ENCODE measurements around the gene ATP5ME.

ATP5ME gene

GRCh38 chr4:632196-632790 is 41.8 kb downstream of the ATP5ME start:
- DNase-seq, result no peak

GRCh38 chr4:630656-631055 is 43.4 kb downstream of the ATP5ME start:
- no peak for DNase-seq

- DNase-seq, result no peak
Measured at GRCh38 chr4:629915-630641, 44.0 kb downstream of the ATP5ME start.

- DNase-seq, result no peak
Measured at GRCh38 chr4:629636-629914, 44.5 kb downstream of the ATP5ME start.

GRCh38 chr4:628821-629635 is 45.0 kb downstream of the ATP5ME start:
- DNase-seq, result no peak

- DNase-seq, result no peak
Measured at GRCh38 chr4:628311-628741, 45.8 kb downstream of the ATP5ME start.

GRCh38 chr4:627347-628125 is 46.5 kb downstream of the ATP5ME start:
- no peak for DNase-seq

GRCh38 chr4:626201-627091 is 47.6 kb downstream of the ATP5ME start:
- DNase-seq, result no peak

GRCh38 chr4:625631-626161 is 48.4 kb downstream of the ATP5ME start:
- no peak for DNase-seq

GRCh38 chr4:624705-625590 is 49.1 kb downstream of the ATP5ME start, which contains the start of gene PDE6B:
PDE6B (plus strand) TSS chr4:625573; CDS start chr4:625627, 54 bp downstream.
- no peak for DNase-seq

GRCh38 chr4:623914-624566 is 50.0 kb downstream of the ATP5ME start:
- no peak for DNase-seq

- DNase-seq, result no peak
Measured at GRCh38 chr4:622996-623913, 50.8 kb downstream of the ATP5ME start.

All from fibroblast of skin of scalp (primary cell).